Progenitor cell of endocrine pancreas (in vitro differentiated cells): ENCODE results near the gene GORAB. TPM values are rescaled to one million over a fixed set of nuclear protein-coding genes. Genes with fewer than 3 reads are reported as not detected.

ENCODE experiments used
- DNase-seq: peaks from one replicate; pipeline ENCODE4 v3.0.0; 2021; ENCODE audit warnings: low spot score; ENCODE audit not compliant: unreplicated experiment
- H3K27ac Mint-ChIP-seq: 2 replicates; pipeline ENCODE4 v1.8.0; 2021; ENCODE audit warnings: mild to moderate bottlenecking, moderate library complexity, mixed read lengths
- H3K27me3 Mint-ChIP-seq: 2 replicates; pipeline ENCODE4 v1.8.0; 2021; ENCODE audit warnings: mixed read lengths
- H3K36me3 Mint-ChIP-seq: 2 replicates; pipeline ENCODE4 v1.8.0; 2022; ENCODE audit warnings: mixed read lengths; ENCODE audit not compliant: insufficient read depth
- H3K4me1 Mint-ChIP-seq: 2 replicates; pipeline ENCODE4 v1.8.0; 2021; ENCODE audit warnings: low read depth, mixed read lengths
- H3K4me3 Mint-ChIP-seq: 2 replicates; pipeline ENCODE4 v1.8.0; 2021; ENCODE audit warnings: low read depth, mild to moderate bottlenecking, moderate library complexity, mixed read lengths
- H3K9me3 Mint-ChIP-seq: 2 replicates; pipeline ENCODE4 v1.8.0; 2021; ENCODE audit warnings: low read depth, mixed read lengths
- long read RNA-seq: library from polyadenylated mRNA; unstranded; transcript quantifications from one replicate; pipeline ENCODE4 v2.0.0, GENCODE V29; 2020
- total RNA-seq: library from RNA; stranded (reverse); gene quantifications from 2 replicates; pipeline ENCODE4 v1.2.1, GENCODE V29; 2021
- TF ChIP-seq, protein P1 (sequence below): fragments of 200-600 bp; sonication (generic); IDR thresholded peaks from one replicate; pipeline ENCODE4 v1.5.0; 2021; ENCODE audit warnings: antibody characterized with exemption, mild to moderate bottlenecking; ENCODE audit not compliant: unreplicated experiment

GORAB gene, protein sequence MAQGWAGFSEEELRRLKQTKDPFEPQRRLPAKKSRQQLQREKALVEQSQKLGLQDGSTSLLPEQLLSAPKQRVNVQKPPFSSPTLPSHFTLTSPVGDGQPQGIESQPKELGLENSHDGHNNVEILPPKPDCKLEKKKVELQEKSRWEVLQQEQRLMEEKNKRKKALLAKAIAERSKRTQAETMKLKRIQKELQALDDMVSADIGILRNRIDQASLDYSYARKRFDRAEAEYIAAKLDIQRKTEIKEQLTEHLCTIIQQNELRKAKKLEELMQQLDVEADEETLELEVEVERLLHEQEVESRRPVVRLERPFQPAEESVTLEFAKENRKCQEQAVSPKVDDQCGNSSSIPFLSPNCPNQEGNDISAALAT
- 23.1 and 26.2 TPM in 2 replicates for total RNA-seq
- long read RNA-seq, transcript GORAB-202 (5 exons, 2,189 nt) = major isoform, 50 of 83 reads
- long read RNA-seq, partial matches to known transcripts = 3 of 83 reads
- long read RNA-seq, other reads (novel, unspliced or antisense) = 24 of 83 reads

DNA sequence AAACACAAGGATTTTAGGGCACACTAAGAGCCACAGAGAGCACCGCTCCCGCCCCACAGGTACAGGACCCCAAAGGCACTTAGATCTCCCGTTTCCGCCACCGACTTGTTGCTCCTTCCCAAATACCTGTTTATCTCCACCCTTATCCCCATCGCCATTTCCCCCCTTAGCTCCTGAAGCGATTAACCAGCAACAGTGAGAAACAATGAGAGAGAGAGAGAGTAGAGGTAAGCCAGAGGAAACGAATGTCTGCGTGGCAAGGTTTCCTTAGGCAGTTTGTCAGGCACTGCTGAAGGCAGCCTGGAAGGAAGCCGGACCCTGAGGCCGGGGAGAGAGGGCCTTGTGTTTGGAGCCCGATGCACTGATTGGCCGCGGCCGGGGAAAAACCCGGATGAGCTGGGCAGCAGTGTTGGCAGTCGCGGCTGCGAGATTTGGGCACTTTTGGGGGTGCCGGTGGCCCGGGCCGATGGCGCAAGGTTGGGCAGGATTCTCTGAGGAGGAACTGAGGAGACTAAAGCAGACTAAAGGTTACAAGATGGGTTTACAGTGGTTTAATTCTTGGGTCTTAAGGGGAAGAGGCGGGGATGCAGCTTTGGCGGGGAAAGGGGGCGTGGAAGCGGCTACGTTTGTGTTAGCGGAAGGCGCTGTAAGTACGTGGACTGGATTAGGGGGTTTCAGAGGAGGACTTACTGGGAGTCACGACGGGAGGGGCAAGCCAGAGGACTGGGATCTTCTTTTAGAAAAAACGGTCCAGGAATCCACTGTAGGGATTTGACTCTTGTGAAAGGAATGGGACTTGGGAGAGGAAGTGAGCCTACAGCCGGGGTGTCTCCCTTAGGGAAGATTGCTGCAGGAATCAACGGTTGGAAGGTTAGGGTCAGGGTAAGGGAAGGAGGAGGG is at the start of gene GORAB:
GORAB (plus strand) TSS at position 409 of the 900 bp plus-strand sequence; CDS start at position 467, 58 bp downstream.
- DNase-seq = peak; percentile 68
- H3K9me3 Mint-ChIP-seq = no peaks in the 10 kb centered on the region
- peak within 1 kb of the TSS; percentile 25 for H3K27ac Mint-ChIP-seq
- peaks cover 15% of the 10 kb centered on the region for H3K4me1 Mint-ChIP-seq
- no peak within 1 kb of the TSS for H3K4me3 Mint-ChIP-seq
- no peaks in the 10 kb centered on the region for H3K27me3 Mint-ChIP-seq
- TF ChIP-seq, protein P1, sequence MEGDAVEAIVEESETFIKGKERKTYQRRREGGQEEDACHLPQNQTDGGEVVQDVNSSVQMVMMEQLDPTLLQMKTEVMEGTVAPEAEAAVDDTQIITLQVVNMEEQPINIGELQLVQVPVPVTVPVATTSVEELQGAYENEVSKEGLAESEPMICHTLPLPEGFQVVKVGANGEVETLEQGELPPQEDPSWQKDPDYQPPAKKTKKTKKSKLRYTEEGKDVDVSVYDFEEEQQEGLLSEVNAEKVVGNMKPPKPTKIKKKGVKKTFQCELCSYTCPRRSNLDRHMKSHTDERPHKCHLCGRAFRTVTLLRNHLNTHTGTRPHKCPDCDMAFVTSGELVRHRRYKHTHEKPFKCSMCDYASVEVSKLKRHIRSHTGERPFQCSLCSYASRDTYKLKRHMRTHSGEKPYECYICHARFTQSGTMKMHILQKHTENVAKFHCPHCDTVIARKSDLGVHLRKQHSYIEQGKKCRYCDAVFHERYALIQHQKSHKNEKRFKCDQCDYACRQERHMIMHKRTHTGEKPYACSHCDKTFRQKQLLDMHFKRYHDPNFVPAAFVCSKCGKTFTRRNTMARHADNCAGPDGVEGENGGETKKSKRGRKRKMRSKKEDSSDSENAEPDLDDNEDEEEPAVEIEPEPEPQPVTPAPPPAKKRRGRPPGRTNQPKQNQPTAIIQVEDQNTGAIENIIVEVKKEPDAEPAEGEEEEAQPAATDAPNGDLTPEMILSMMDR = no peak
- peaks cover 6% of the 10 kb centered on the region for H3K36me3 Mint-ChIP-seq

DNA sequence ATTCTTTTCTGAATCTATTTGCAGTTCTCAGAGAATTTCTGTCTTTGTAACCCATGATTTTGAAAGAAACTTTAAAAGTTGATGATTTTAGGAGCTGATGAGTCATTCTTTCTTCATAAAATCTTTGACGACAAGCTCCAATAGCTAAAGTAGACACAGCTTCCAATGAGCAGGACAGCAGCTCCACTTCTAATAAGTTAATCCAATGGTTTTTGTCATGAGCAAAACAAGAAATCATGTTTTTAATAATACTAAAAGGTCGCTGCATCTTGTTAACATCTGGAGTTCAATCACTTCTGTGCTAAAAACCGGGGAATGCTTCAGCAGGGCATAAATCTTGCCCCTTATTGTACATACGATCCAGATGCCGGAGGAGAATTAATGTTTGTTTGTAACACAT is 48.9 kb upstream of the GORAB start:
- no peak for DNase-seq

DNA sequence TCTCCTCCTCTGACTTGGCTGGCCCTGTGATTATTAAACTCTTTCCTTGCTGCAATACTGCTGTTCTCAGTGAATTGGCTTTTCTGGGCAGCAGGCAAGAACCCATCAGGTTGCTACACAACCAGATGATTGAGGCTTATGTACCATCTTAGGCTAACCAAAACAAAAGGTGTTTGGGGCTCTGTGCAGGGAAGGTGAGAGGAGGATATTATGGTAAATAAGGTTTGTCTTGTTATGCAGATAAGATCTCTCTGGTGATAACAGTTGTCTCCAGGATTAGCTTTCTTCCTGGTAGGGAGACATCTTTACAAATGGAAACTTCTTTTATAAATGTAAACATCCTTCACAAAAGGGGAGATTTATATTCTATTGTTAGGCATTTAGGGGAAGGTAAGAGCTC is 44.5 kb upstream of the GORAB start:
- Mint-ChIP-seq H3K9me3 (peaks cover 7% of the 10 kb centered on the region), H3K4me1 (no peaks in the 10 kb centered on the region), H3K36me3 (no peaks in the 10 kb centered on the region), H3K27me3 (no peaks in the 10 kb centered on the region), H3K4me3 (no peak overlapping the region), H3K27ac (no peak overlapping the region)
- DNase-seq = no peak
- TF ChIP-seq, protein P1 = no peak

More for the DNA sequence above, 48.9 kb upstream of the GORAB start:
- Mint-ChIP-seq H3K4me3 (no peak overlapping the region), H3K27me3 (no peaks in the 10 kb centered on the region), H3K36me3 (no peaks in the 10 kb centered on the region), H3K9me3 (peaks cover 7% of the 10 kb centered on the region), H3K4me1 (no peaks in the 10 kb centered on the region), H3K27ac (no peak overlapping the region)
- TF ChIP-seq, protein P1 = no peak

DNA sequence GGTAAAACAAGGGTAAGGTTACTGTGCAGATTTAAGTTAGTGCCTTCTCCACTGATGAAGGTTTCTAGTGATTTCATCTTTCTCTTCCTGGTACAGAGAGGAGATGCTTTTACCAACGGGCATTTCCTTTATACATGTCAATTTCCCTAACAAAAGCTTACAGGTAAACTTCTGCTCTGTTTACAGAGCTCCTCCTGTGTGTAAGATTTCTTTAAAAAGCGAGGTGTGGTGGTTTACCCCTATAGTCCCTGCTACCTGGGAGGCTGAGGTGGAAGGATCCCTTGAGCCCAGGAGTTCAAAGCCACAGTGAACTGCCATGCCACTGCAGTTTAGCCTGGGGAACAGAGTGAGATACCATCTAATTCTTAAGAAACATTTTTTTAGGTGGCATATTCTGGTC is 40.7 kb upstream of the GORAB start:
- Mint-ChIP-seq H3K27me3 (no peaks in the 10 kb centered on the region), H3K4me1 (peaks cover 5% of the 10 kb centered on the region), H3K36me3 (no peaks in the 10 kb centered on the region), H3K9me3 (peaks cover 7% of the 10 kb centered on the region), H3K4me3 (no peak overlapping the region), H3K27ac (no peak overlapping the region)
- no peak for DNase-seq
- TF ChIP-seq, protein P1 = no peak

DNA sequence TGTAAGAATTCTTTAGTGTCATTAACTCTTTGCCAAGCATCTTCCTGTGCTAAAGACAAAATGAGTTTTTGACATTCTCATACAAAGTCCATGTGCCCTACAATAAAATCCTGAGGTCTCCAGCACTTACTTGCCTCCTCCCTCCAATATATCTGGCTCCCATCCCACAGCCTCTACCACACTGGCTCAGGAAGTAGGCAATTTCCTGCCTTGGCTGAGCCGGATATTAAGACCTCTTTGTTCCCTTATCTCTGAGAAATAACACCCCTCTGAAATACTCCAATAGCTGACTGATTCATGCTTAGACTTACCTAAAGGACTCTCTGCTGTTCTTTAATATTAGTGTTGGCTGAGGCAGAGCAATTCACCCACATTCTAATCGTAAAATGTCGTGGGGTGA is 37.6 kb upstream of the GORAB start:
- no peak overlapping the region for H3K4me3 Mint-ChIP-seq
- no peak for DNase-seq
- TF ChIP-seq, protein P1 = no peak
- peaks cover 5% of the 10 kb centered on the region for H3K4me1 Mint-ChIP-seq
- H3K27ac Mint-ChIP-seq = no peak overlapping the region
- no peaks in the 10 kb centered on the region for H3K9me3 Mint-ChIP-seq
- no peaks in the 10 kb centered on the region for H3K36me3 Mint-ChIP-seq
- no peaks in the 10 kb centered on the region for H3K27me3 Mint-ChIP-seq
